ENCODE data around the gene MCHR1. TPM values are rescaled to one million over a fixed set of nuclear protein-coding genes. Genes with fewer than 3 reads are reported as not detected.

MCHR1 gene
- polyA plus RNA-seq, 3 donors = 0.05 to 0.09 TPM; not detected in 1

DNA sequence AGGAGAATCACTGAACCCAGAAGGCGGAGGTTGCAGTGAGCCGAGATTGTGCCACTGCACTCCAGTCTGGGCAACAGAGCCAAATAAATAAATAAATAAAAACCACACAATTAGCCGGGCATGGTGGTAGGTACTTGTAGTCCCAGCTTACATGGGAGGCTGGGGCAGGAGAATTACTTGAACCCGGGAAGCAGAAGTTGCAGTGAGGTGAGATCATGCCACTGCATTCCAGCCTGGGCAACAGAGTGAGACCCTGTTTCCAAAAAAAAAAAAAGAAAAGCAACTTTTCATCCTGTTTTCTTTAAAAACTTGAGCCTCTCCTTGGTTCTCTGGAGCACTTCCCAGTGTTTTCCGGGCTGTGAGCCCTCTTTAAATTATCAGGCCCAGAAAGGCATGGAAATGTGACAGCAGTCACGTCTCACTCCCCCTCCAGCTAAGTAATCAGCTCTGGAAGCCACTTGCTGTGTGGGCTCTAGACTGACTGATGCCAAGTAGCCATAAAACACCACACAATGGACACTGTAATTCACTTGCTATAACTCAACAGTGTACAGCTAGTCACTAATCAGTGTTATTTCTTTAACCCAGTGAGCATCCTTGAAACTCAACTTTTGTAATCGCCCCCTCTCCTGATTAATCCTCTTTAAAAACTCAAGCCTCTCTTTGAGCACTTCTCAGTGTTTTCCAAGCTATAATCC is 13.0 kb upstream of the MCHR1 start:
- Histone ChIP-seq H3K9ac (ENCODE audit: insufficient read depth, low read length, poor library complexity, severe bottlenecking) (no peak overlapping the region), H4K20me1 (ENCODE audit: insufficient read depth, low read length) (no peaks in the 10 kb centered on the region), H3K4me3 (replicated peaks in 1 of 3; ENCODE audit: low read depth in 2 of 3, low read length in 3 of 3) (no peak overlapping the region), H3K4me1 (ENCODE audit: control insufficient read depth in 1 of 2, insufficient read depth in 2 of 2, low read length in 2 of 2) (no peaks in the 10 kb centered on the region), H3K27ac (ENCODE audit: low read depth in 1 of 2, low read length in 2 of 2) (no peak overlapping the region), H2AFZ (ENCODE audit: insufficient read depth, low read depth, low read length, poor library complexity, severe bottlenecking) (no peak overlapping the region), H3K4me2 (replicated peaks; ENCODE audit: extremely low read depth, low read length, poor library complexity, severe bottlenecking) (no peak overlapping the region), H3K79me2 (ENCODE audit: insufficient read depth, low read length) (no peaks in the 10 kb centered on the region), H3K36me3 (replicated peaks in 1 of 2; ENCODE audit: control insufficient read depth in 1 of 2, insufficient read depth in 2 of 2, low read length in 2 of 2) (no peaks in the 10 kb centered on the region), H3K27me3 (ENCODE audit: control insufficient read depth in 2 of 2, insufficient read depth in 2 of 2, low read length in 2 of 2) (no peaks in the 10 kb centered on the region), H3K9me3 (replicated peaks in 1 of 2; ENCODE audit: control insufficient read depth in 1 of 2, insufficient read depth in 1 of 2, low read length in 2 of 2) (no peaks in the 10 kb centered on the region)
- intact Hi-C loops (cut with micrococcal nuclease) = no loop called here
- Mint-ChIP-seq H3K4me3 (no peak overlapping the region), H3K27ac (no peak overlapping the region), H3K27me3 (ENCODE audit: low read depth in 3 of 3) (peaks cover 2 to 5% (median 2%) of the 10 kb centered on the region in 3 donors), H3K36me3 (no peaks in the 10 kb centered on the region), H3K4me1 (peaks cover 3% of the 10 kb centered on the region), H3K9me3 (peaks cover 0 to 9% (median 4%) of the 10 kb centered on the region in 7 donors)
- TF ChIP-seq, protein P1, sequence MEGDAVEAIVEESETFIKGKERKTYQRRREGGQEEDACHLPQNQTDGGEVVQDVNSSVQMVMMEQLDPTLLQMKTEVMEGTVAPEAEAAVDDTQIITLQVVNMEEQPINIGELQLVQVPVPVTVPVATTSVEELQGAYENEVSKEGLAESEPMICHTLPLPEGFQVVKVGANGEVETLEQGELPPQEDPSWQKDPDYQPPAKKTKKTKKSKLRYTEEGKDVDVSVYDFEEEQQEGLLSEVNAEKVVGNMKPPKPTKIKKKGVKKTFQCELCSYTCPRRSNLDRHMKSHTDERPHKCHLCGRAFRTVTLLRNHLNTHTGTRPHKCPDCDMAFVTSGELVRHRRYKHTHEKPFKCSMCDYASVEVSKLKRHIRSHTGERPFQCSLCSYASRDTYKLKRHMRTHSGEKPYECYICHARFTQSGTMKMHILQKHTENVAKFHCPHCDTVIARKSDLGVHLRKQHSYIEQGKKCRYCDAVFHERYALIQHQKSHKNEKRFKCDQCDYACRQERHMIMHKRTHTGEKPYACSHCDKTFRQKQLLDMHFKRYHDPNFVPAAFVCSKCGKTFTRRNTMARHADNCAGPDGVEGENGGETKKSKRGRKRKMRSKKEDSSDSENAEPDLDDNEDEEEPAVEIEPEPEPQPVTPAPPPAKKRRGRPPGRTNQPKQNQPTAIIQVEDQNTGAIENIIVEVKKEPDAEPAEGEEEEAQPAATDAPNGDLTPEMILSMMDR (IDR thresholded peaks at IDR 0.05) = no peak
- WGBS (ENCODE audit: insufficient coverage) = 100% methylated on average over 3 of the region's 7 CpGs
- DNase-seq = no peak

DNA sequence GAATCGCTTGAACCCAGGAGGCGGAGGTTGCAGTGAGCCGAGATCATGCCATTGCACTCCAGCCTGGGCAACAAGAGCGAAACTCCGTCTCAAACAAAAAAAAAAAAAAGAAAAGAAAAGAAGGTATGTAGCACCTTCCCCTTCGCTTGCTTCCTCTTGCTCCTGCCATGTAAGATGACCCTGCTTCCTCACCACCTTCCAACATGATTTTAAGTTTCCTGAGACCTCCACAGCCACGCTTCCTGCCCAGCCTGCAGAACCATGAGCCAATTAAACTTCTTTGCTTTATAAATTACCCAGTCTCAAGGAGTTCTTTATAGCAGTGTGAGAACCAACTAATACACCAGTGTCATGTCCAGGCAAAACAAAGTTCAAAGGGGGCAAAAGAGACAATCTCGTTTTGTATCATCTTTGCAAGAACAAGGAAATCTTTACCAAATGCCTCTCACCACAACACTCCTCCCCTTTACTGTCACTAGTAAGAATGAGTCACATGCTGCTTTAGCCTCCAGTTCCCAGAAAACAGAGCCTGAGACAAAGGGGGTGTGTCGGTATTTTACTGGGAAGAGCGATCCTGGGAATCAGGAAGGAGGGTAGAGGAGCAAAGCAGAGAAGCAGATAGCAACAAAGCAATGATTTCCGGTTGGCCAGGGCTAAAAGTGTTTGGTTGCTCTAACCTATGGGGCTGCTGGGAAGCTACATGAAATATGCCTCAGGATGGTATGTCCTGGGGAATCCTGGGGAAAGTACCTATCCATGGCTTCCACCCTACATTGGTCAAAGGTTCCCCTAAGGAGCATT is 10.5 kb upstream of the MCHR1 start:
- H3K27me3 Mint-ChIP-seq (ENCODE audit: low read depth in 3 of 3) = peaks cover 0 to 3% (median 2%) of the 10 kb centered on the region in 3 donors
- Histone ChIP-seq H2AFZ (ENCODE audit: insufficient read depth, low read depth, low read length, poor library complexity, severe bottlenecking) (no peak overlapping the region), H3K79me2 (ENCODE audit: insufficient read depth, low read length) (no peaks in the 10 kb centered on the region), H4K20me1 (ENCODE audit: insufficient read depth, low read length) (no peaks in the 10 kb centered on the region), H3K4me3 (replicated peaks in 1 of 3; ENCODE audit: low read depth in 2 of 3, low read length in 3 of 3) (no peak overlapping the region), H3K36me3 (replicated peaks in 1 of 2; ENCODE audit: control insufficient read depth in 1 of 2, insufficient read depth in 2 of 2, low read length in 2 of 2) (no peaks in the 10 kb centered on the region), H3K9ac (ENCODE audit: insufficient read depth, low read length, poor library complexity, severe bottlenecking) (no peak overlapping the region), H3K4me1 (ENCODE audit: control insufficient read depth in 1 of 2, insufficient read depth in 2 of 2, low read length in 2 of 2) (no peaks in the 10 kb centered on the region), H3K4me2 (replicated peaks; ENCODE audit: extremely low read depth, low read length, poor library complexity, severe bottlenecking) (no peak overlapping the region), H3K9me3 (replicated peaks in 1 of 2; ENCODE audit: control insufficient read depth in 1 of 2, insufficient read depth in 1 of 2, low read length in 2 of 2) (no peaks in the 10 kb centered on the region), H3K27ac (ENCODE audit: low read depth in 1 of 2, low read length in 2 of 2) (no peak overlapping the region), H3K27me3 (ENCODE audit: control insufficient read depth in 2 of 2, insufficient read depth in 2 of 2, low read length in 2 of 2) (no peaks in the 10 kb centered on the region)
- no peak overlapping the region for H3K27ac Mint-ChIP-seq
- H3K36me3 Mint-ChIP-seq = no peaks in the 10 kb centered on the region
- intact Hi-C loops (cut with micrococcal nuclease) = no loop called here
- TF ChIP-seq, protein P1 (IDR thresholded peaks at IDR 0.05) = no peak
- peaks cover 0 to 9% (median 4%) of the 10 kb centered on the region in 7 donors for H3K9me3 Mint-ChIP-seq
- no peak for DNase-seq
- H3K4me1 Mint-ChIP-seq = peaks cover 3% of the 10 kb centered on the region
- WGBS (ENCODE audit: insufficient coverage) = 91% methylated on average over 4 of the region's 11 CpGs
- no peak overlapping the region for H3K4me3 Mint-ChIP-seq

All from CD14-positive monocyte (primary cell).